Endodermal cell (in vitro differentiated cells): ENCODE measurements around the gene ZBTB37. TPM values are rescaled to one million over a fixed set of nuclear protein-coding genes. Genes with fewer than 3 reads are reported as not detected.
A peak's percentile ranks its signal among the peaks of the same experiment; 100 is the strongest.

Experiments used
- DNase-seq: peaks from one replicate; pipeline ENCODE4 v3.0.0-alpha.2; 2017
- H3K27ac ChIP-seq: 2 replicates; pipeline ENCODE4 v1.5.1; 2013; ENCODE audit warnings: mild to moderate bottlenecking, low read depth, low read length, moderate library complexity
- H3K27me3 ChIP-seq: 2 replicates; pipeline ENCODE4 v1.6.1; 2013; ENCODE audit warnings: mild to moderate bottlenecking, low read length, moderate library complexity; ENCODE audit not compliant: insufficient read depth, control insufficient read depth, poor library complexity, severe bottlenecking
- H3K36me3 ChIP-seq: 2 replicates; pipeline ENCODE4 v1.7.0; 2013; ENCODE audit warnings: mild to moderate bottlenecking, low read length, moderate library complexity; ENCODE audit not compliant: control insufficient read depth, insufficient read depth
- H3K4me1 ChIP-seq: one replicate; pipeline ENCODE4 v1.7.0; 2013; ENCODE audit warnings: low read length; ENCODE audit not compliant: control insufficient read depth, insufficient read depth
- H3K4me3 ChIP-seq: 2 replicates; pipeline ENCODE4 v1.5.1; 2013; ENCODE audit warnings: mild to moderate bottlenecking, low read length, moderate library complexity
- H3K9ac ChIP-seq: 2 replicates; pipeline ENCODE4 v1.6.1; 2013; ENCODE audit warnings: mild to moderate bottlenecking, low read length, moderate library complexity; ENCODE audit not compliant: poor library complexity, severe bottlenecking; ENCODE audit errors: extremely low read depth
- H3K9me3 ChIP-seq: 2 replicates; pipeline ENCODE4 v1.6.1; 2013; ENCODE audit warnings: mild to moderate bottlenecking, low read length, moderate library complexity; ENCODE audit not compliant: control insufficient read depth
- H3K27ac Mint-ChIP-seq: 2 replicates; pipeline ENCODE4 v1.8.0; 2020; ENCODE audit warnings: mixed read lengths
- H3K27me3 Mint-ChIP-seq: 2 replicates; pipeline ENCODE4 v1.8.0; 2021; ENCODE audit warnings: mild to moderate bottlenecking, mixed read lengths; ENCODE audit not compliant: insufficient read depth
- H3K36me3 Mint-ChIP-seq: 2 replicates; pipeline ENCODE4 v1.8.0; 2020; ENCODE audit warnings: low read depth, mixed read lengths
- H3K4me1 Mint-ChIP-seq: 2 replicates; pipeline ENCODE4 v1.8.0; 2020; ENCODE audit warnings: mixed read lengths
- H3K4me3 Mint-ChIP-seq: 2 replicates; pipeline ENCODE4 v1.8.0; 2020; ENCODE audit warnings: mild to moderate bottlenecking, moderate library complexity, mixed read lengths
- H3K9me3 Mint-ChIP-seq: 2 replicates; pipeline ENCODE4 v1.8.0; 2020; ENCODE audit warnings: mild to moderate bottlenecking, mixed read lengths
- CTCF ChIP-seq: fragments of 200-600 bp; sonication (generic); conservative IDR thresholded peaks from 2 replicates; pipeline ENCODE4 v1.5.0; 2021; ENCODE audit warnings: antibody characterized with exemption, mild to moderate bottlenecking
- WGBS, 2 experiments: methylation state at CpG; one replicate each; pipeline versions ENCODE4 v1.1.5 to v1.1.7; 2013; ENCODE audit warnings: missing lambda C conversion rate in 2 of 2, mixed read lengths in 1 of 2; ENCODE audit not compliant: insufficient coverage in 1 of 2, insufficient read length in 1 of 2; 5-methylcytosine and 5-hydroxymethylcytosine counted together
- total RNA-seq, 2 donors: library from RNA; stranded (reverse); fragmentation: NEBNext Ultra II Directional in 1 of 2; extraction: Animal tissue kit (Norgen Biotek cat#: 25700) in 1 of 2; gene quantifications; 2 replicates in 1 of 2; 3 replicates in 1 of 2; pipeline ENCODE4 v1.2.1, GENCODE V29; 2021

Gene ZBTB37
- total RNA-seq, 2 donors from 2014 or later = 17.4 to 24.2 TPM

- no peak for TF ChIP-seq CTCF
- H3K9ac ChIP-seq = peak overlapping the region; percentile 100
- H3K27ac ChIP-seq = no peak overlapping the region
- DNase-seq = no peak
- H3K36me3 Mint-ChIP-seq = peaks cover 57% of the 10 kb centered on the region
- no peaks in the 10 kb centered on the region for H3K27me3 ChIP-seq
- peaks cover 22% of the 10 kb centered on the region for H3K4me1 Mint-ChIP-seq
- peak overlapping the region; percentile 99 for H3K4me3 ChIP-seq
- H3K36me3 ChIP-seq = peaks cover 59% of the 10 kb centered on the region
- peak overlapping the region; percentile 91 for H3K27ac Mint-ChIP-seq
- H3K9me3 ChIP-seq = no peaks in the 10 kb centered on the region
- no peaks in the 10 kb centered on the region for H3K4me1 ChIP-seq
- H3K9me3 Mint-ChIP-seq = no peaks in the 10 kb centered on the region
- peak overlapping the region; percentile 96 for H3K4me3 Mint-ChIP-seq
- H3K27me3 Mint-ChIP-seq = no peaks in the 10 kb centered on the region
- WGBS, 2 experiments = 92 to 93% methylated on average over 3 to 5 of the region's 5 CpGs
Observed at GRCh38 chr1:173864179-173864867, 3.9 kb upstream of the ZBTB37 start.

GRCh38 chr1:173865468-173866164 is 2.6 kb upstream of the ZBTB37 start:
- no peak for DNase-seq
- Mint-ChIP-seq H3K4me3 (peak overlapping the region; percentile 96), H3K27me3 (no peaks in the 10 kb centered on the region), H3K36me3 (peaks cover 55% of the 10 kb centered on the region), H3K9me3 (no peaks in the 10 kb centered on the region), H3K27ac (peak overlapping the region; percentile 99), H3K4me1 (peaks cover 33% of the 10 kb centered on the region)
- no peaks in the 10 kb centered on the region for H3K4me1 ChIP-seq
- WGBS, 2 experiments = 30 to 32% methylated on average over 3 to 4 of the region's 4 CpGs
- peak overlapping the region; percentile 100 for H3K9ac ChIP-seq
- TF ChIP-seq CTCF = no peak
- peaks cover 57% of the 10 kb centered on the region for H3K36me3 ChIP-seq
- H3K4me3 ChIP-seq = peak overlapping the region; percentile 99
- peak overlapping the region; percentile 82 for H3K27ac ChIP-seq
- H3K27me3 ChIP-seq = no peaks in the 10 kb centered on the region
- H3K9me3 ChIP-seq = no peaks in the 10 kb centered on the region

GRCh38 chr1:173866413-173867115 is 1.6 kb upstream of the ZBTB37 start:
- peaks cover 64% of the 10 kb centered on the region for H3K36me3 Mint-ChIP-seq
- peak overlapping the region; percentile 99 for H3K27ac Mint-ChIP-seq
- no peak for TF ChIP-seq CTCF

More at GRCh38 chr1:173866413-173867115, 1.6 kb upstream of the ZBTB37 start:
- H3K9ac ChIP-seq = peak overlapping the region; percentile 100
- H3K4me1 ChIP-seq = no peaks in the 10 kb centered on the region
- H3K9me3 Mint-ChIP-seq = no peaks in the 10 kb centered on the region
- peak overlapping the region; percentile 96 for H3K4me3 Mint-ChIP-seq
- 0% methylated on average over 2 of the region's 2 CpGs for whole genome bisulfite sequencing, 2 experiments
- peaks cover 37% of the 10 kb centered on the region for H3K4me1 Mint-ChIP-seq
- H3K36me3 ChIP-seq = peaks cover 62% of the 10 kb centered on the region
- peak overlapping the region; percentile 99 for H3K4me3 ChIP-seq
- no peaks in the 10 kb centered on the region for H3K27me3 Mint-ChIP-seq
- peak overlapping the region; percentile 82 for H3K27ac ChIP-seq
- no peaks in the 10 kb centered on the region for H3K27me3 ChIP-seq
- no peak for DNase-seq
- H3K9me3 ChIP-seq = no peaks in the 10 kb centered on the region
